Omental fat pad (tissue), 4 donors: Measurements from ENCODE around the gene ZNF503. TPM values are rescaled to one million over a fixed set of nuclear protein-coding genes. Genes with fewer than 3 reads are reported as not detected.

Experiments
- ATAC-seq: fragments of 150-250 bp; one replicate; pipeline ENCODE4 v1.9.1; 2016; ENCODE audit warnings: mild to moderate bottlenecking, moderate library complexity; ENCODE audit not compliant: low FRiP score
- DNase-seq: peaks from one replicate; pipeline ENCODE4 v3.0.0-alpha.2; 2019; ENCODE audit warnings: low spot score
- CTCF ChIP-seq, 3 donors: fragments of 450-650 bp; IDR thresholded peaks; one replicate each; pipeline ENCODE4 v1.5.1; 2016 to 2017; ENCODE audit warnings: antibody characterized with exemption in 3 of 3, mild to moderate bottlenecking in 3 of 3, moderate library complexity in 2 of 3
- total RNA-seq, 4 donors: library from RNA; depleted of rRNA; stranded (reverse); fragments of >200 nt; gene quantifications; one replicate each; pipeline ENCODE4 v1.1.0, GENCODE V29; 2016

Gene ZNF503
- total RNA-seq, 4 donors from 2014 or later, result 8.0 to 19.8 (median 11.2) TPM

GRCh38 chr10:75402486-75403143, 1.1 kb upstream of the ZNF503 start:
- ATAC-seq, result peak; percentile 7
- no peak for DNase-seq
- no peak for TF ChIP-seq CTCF (IDR thresholded peaks at IDR 0.05)

- DNase-seq (no peak), ATAC-seq (no peak)
- TF ChIP-seq CTCF (IDR thresholded peaks at IDR 0.05), result no peak
Measured at GRCh38 chr10:75400771-75401568, 594 bp downstream of the ZNF503 start.

GRCh38 chr10:75400163-75400770, 1.3 kb downstream of the ZNF503 start:
- ATAC-seq, result no peak
- no peak for DNase-seq
- TF ChIP-seq CTCF (IDR thresholded peaks at IDR 0.05), result no peak

GRCh38 chr10:75399461-75400162, 2.0 kb downstream of the ZNF503 start:
- no peak for TF ChIP-seq CTCF (IDR thresholded peaks at IDR 0.05)
- ATAC-seq, result no peak
- DNase-seq, result no peak

- DNase-seq (no peak), ATAC-seq (no peak)
- TF ChIP-seq CTCF (IDR thresholded peaks at IDR 0.05), result no peak
Measured at GRCh38 chr10:75398692-75399460, 2.7 kb downstream of the ZNF503 start.

GRCh38 chr10:75398200-75398691, 3.3 kb downstream of the ZNF503 start:
- TF ChIP-seq CTCF (IDR thresholded peaks at IDR 0.05), result no peak
- no peak for ATAC-seq
- no peak for DNase-seq
